T-helper 1 cell treated with Interleukin-12 subunit alpha and Interleukin-12 subunit beta and Interleukin-4 antibody, amounts not matched to agents 30 ng/mL and 1 ng/mL, for 36 hours (primary cell): ENCODE data around the gene PREX1. TPM values are rescaled to one million over a fixed set of nuclear protein-coding genes. Genes with fewer than 3 reads are reported as not detected.
"Not testable (repeated sequence)": the region's sequence is repeated elsewhere in the genome, so short reads cannot be mapped to it uniquely, and the experiment has no call there.

Experiments used
- intact Hi-C: fragments of 100-400 bp; cut with micrococcal nuclease; formaldehyde crosslinking; loops from one replicate; pipeline ENCODE4 v1.15.1; 2024
- total RNA-seq: library from RNA; stranded (reverse); gene quantifications from 2 replicates; pipeline ENCODE4 v1.2.3, GENCODE V29; 2022

The PREX1 gene
- total RNA-seq, 1 donor from 2014 or later = 119 TPM

GRCh38 chr20:48777005-48777404 lies 50.8 kb downstream of the PREX1 start:
- intact Hi-C loops = no loop called here

GRCh38 chr20:48776306-48776705 lies 51.5 kb downstream of the PREX1 start:
- intact Hi-C loops = no loop called here

- intact Hi-C loops = not testable (repeated sequence)
Measured at GRCh38 chr20:48775545-48775944, 52.3 kb downstream of the PREX1 start.

- intact Hi-C loops = no loop called here
Measured at GRCh38 chr20:48774696-48775095, 53.1 kb downstream of the PREX1 start.

- intact Hi-C loops = no loop called here
Measured at GRCh38 chr20:48773837-48774418, 53.9 kb downstream of the PREX1 start.

GRCh38 chr20:48772183-48772976 lies 55.4 kb downstream of the PREX1 start:
- intact Hi-C loops = no loop called here

GRCh38 chr20:48771542-48771941 lies 56.3 kb downstream of the PREX1 start:
- intact Hi-C loops = no loop called here

- intact Hi-C loops = no loop called here
Measured at GRCh38 chr20:48770700-48771442, 56.9 kb downstream of the PREX1 start.

GRCh38 chr20:48769069-48769983 lies 58.5 kb downstream of the PREX1 start:
- intact Hi-C loops = loop anchor here (1.0 to 10.0 kb wide), 10 partner anchors 9 to 1345 kb away; partner anchors contain the start of genes ARFGEF2, CSE1L, STAU1 and UBE2V1

GRCh38 chr20:48766961-48767960 lies 60.5 kb downstream of the PREX1 start:
- intact Hi-C loops = loop anchor here (5.0 to 10.0 kb wide), 3 partner anchors 418 to 1348 kb away; partner anchors contain the start of genes STAU1 and UBE2V1

- intact Hi-C loops = loop anchor here (5.0 to 10.0 kb wide), 3 partner anchors 419 to 1349 kb away; partner anchors contain the start of genes STAU1 and UBE2V1
Measured at GRCh38 chr20:48766205-48766604, 61.6 kb downstream of the PREX1 start.

- intact Hi-C loops = loop anchor here (5.0 to 10.0 kb wide), 3 partner anchors 419 to 1349 kb away; partner anchors contain the start of genes STAU1 and UBE2V1
Measured at GRCh38 chr20:48765359-48765758, 62.4 kb downstream of the PREX1 start.

- intact Hi-C loops = loop anchor here (10.0 kb wide), 2 partner anchors 421 to 1351 kb away; partner anchors contain the start of genes STAU1 and UBE2V1
Measured at GRCh38 chr20:48763216-48763914, 64.4 kb downstream of the PREX1 start.

GRCh38 chr20:48761874-48762273 lies 65.9 kb downstream of the PREX1 start:
- intact Hi-C loops = loop anchor here (2.0 to 10.0 kb wide), 3 partner anchors 45 to 1353 kb away; partner anchors contain the start of genes STAU1 and UBE2V1

GRCh38 chr20:48761023-48761785 lies 66.6 kb downstream of the PREX1 start:
- intact Hi-C loops = loop anchor here (2.0 to 10.0 kb wide), 3 partner anchors 44 to 1354 kb away; partner anchors contain the start of genes STAU1 and UBE2V1

- intact Hi-C loops = loop anchor here (1.0 to 10.0 kb wide), 9 partner anchors 9 to 1354 kb away; partner anchors contain the start of genes ARFGEF2, STAU1 and UBE2V1
Measured at GRCh38 chr20:48760403-48760983, 67.3 kb downstream of the PREX1 start.

- intact Hi-C loops = loop anchor here (1.0 to 10.0 kb wide), 9 partner anchors 8 to 1355 kb away; partner anchors contain the start of genes ARFGEF2, STAU1 and UBE2V1
Measured at GRCh38 chr20:48759631-48760245, 68.1 kb downstream of the PREX1 start.
